HepG2 (cell line): ENCODE results near the gene TCF19. TPM values are rescaled to one million over a fixed set of nuclear protein-coding genes. Genes with fewer than 3 reads are reported as not detected.
A peak's percentile ranks its signal among the peaks of the same experiment; 100 is the strongest.

ENCODE experiments used
- AGO2 ChIP-seq: fragments of 200-400 bp; formaldehyde crosslinking; optimal IDR thresholded peaks from 2 replicates; pipeline ENCODE3; 2017; ENCODE audit warnings: mild to moderate bottlenecking, low read depth, low read length, moderate library complexity
- FOXK2 ChIP-seq: fragments of 450-650 bp; IDR thresholded peaks from 2 replicates; pipeline ENCODE4 v1.6.1; 2016
- KAT7 ChIP-seq: IDR thresholded peaks from 2 replicates; pipeline ENCODE4 v1.6.1; 2018; ENCODE audit warnings: borderline replicate concordance, missing compliant biosample characterization
- KLF15 ChIP-seq: sonication (generic); formaldehyde crosslinking; IDR thresholded peaks from 2 replicates; pipeline ENCODE4 v1.8.1; 2023; ENCODE audit warnings: borderline replicate concordance, mild to moderate bottlenecking, inconsistent platforms, missing genetic modification reagents, mixed read lengths
- KLF6 ChIP-seq: IDR thresholded peaks from 2 replicates; pipeline ENCODE4 v1.8.0; 2016; ENCODE audit warnings: missing biosample characterization, missing genetic modification reagents
- NFYB ChIP-seq: sonication (generic); formaldehyde crosslinking; IDR thresholded peaks from 2 replicates; pipeline ENCODE4 v1.4.0; 2020; ENCODE audit warnings: missing genetic modification reagents
- PCBP1 ChIP-seq: fragments of 200-400 bp; formaldehyde crosslinking; IDR thresholded peaks from 2 replicates; pipeline ENCODE4 v1.6.1; 2017; ENCODE audit warnings: mild to moderate bottlenecking, low read depth, low read length, borderline replicate concordance
- SOX5 ChIP-seq: IDR thresholded peaks from 2 replicates; pipeline ENCODE4 v1.6.1; 2016; ENCODE audit warnings: borderline replicate concordance
- U2AF2 ChIP-seq: fragments of 200-400 bp; formaldehyde crosslinking; IDR thresholded peaks from 2 replicates; pipeline ENCODE4 v1.6.1; 2017; ENCODE audit warnings: low read depth, mild to moderate bottlenecking, low read length
- ZNF33B ChIP-seq: sonication (generic); formaldehyde crosslinking; IDR thresholded peaks from 2 replicates; pipeline ENCODE4 v1.5.1; 2020; ENCODE audit warnings: mild to moderate bottlenecking, missing genetic modification reagents
- ZNF382 ChIP-seq: sonication (generic); formaldehyde crosslinking; IDR thresholded peaks from 2 replicates; pipeline ENCODE4 v1.5.0; 2020; ENCODE audit warnings: missing genetic modification reagents, mild to moderate bottlenecking, borderline replicate concordance
- ZNF564 ChIP-seq: sonication (generic); formaldehyde crosslinking; IDR thresholded peaks from 2 replicates; pipeline ENCODE4 v1.8.1; 2023; ENCODE audit warnings: mild to moderate bottlenecking, missing genetic modification reagents
- ZNF878 ChIP-seq: sonication (generic); formaldehyde crosslinking; IDR thresholded peaks from 2 replicates; pipeline ENCODE4 v1.8.1; 2023; ENCODE audit warnings: mild to moderate bottlenecking, missing genetic modification reagents, moderate library complexity
- polyA plus RNA-seq, 8 experiments: library from polyadenylated mRNA; depleted of rRNA in 3 of 8; stranded (reverse) in 7 of 8; unstranded in 1 of 8; fragments of >200 nt; fragmentation: Illumina TruSeq in 4 of 8; extraction: Trizol in 4 of 8; gene quantifications; 2 replicates each; pipeline versions ENCODE4 v1.2.1 to v1.2.3, GENCODE V29; 2011 to 2016; ENCODE audit warnings: low read depth in 4 of 8, missing spikeins in 1 of 8, mixed read lengths in 1 of 8; ENCODE audit not compliant: insufficient read depth in 1 of 8
- total RNA-seq, 5 experiments: library from RNA; depleted of rRNA; stranded (reverse); fragments of >200 nt; fragmentation: Illumina TruSeq; extraction: Trizol; gene quantifications; 2 replicates each; pipeline ENCODE4 v1.2.3, GENCODE V29; 2016; ENCODE audit warnings: low read depth in 1 of 5
- TF ChIP-seq, protein P1 (sequence below): sonication (generic); formaldehyde crosslinking; IDR thresholded peaks from 2 replicates; pipeline ENCODE4 v1.8.1; 2023; ENCODE audit warnings: mild to moderate bottlenecking, inconsistent platforms, moderate library complexity, missing genetic modification reagents, borderline replicate concordance
- TF ChIP-seq, protein P2 (sequence below): sonication (generic); formaldehyde crosslinking; IDR thresholded peaks from 2 replicates; pipeline ENCODE4 v1.8.0; 2022; ENCODE audit warnings: mild to moderate bottlenecking, missing genetic modification reagents
- TF ChIP-seq, protein P3 (sequence below): sonication (generic); formaldehyde crosslinking; IDR thresholded peaks from 2 replicates; pipeline ENCODE4 v1.9.0; 2021; ENCODE audit warnings: mild to moderate bottlenecking, missing genetic modification reagents
- TF ChIP-seq, protein P4 (sequence below): sonication (generic); formaldehyde crosslinking; IDR thresholded peaks from 2 replicates; pipeline ENCODE4 v1.8.1; 2023; ENCODE audit warnings: missing genetic modification reagents, mild to moderate bottlenecking, borderline replicate concordance
- TF ChIP-seq, protein P5 (sequence below): IDR thresholded peaks from 2 replicates; pipeline ENCODE4 v1.6.1; 2016; ENCODE audit warnings: mild to moderate bottlenecking, missing biosample characterization, missing genetic modification reagents
- TF ChIP-seq, protein P6 (sequence below): sonication (generic); formaldehyde crosslinking; IDR thresholded peaks from 2 replicates; pipeline ENCODE4 v1.5.0; 2020; ENCODE audit warnings: missing genetic modification reagents, mild to moderate bottlenecking, borderline replicate concordance

The TCF19 gene
- total and polyA plus RNA-seq, 2 of the 13 experiments (the other 11 are each of a cell fraction or from before 2014, with no cell fraction given): 4.9 to 22.2 TPM

DNA sequence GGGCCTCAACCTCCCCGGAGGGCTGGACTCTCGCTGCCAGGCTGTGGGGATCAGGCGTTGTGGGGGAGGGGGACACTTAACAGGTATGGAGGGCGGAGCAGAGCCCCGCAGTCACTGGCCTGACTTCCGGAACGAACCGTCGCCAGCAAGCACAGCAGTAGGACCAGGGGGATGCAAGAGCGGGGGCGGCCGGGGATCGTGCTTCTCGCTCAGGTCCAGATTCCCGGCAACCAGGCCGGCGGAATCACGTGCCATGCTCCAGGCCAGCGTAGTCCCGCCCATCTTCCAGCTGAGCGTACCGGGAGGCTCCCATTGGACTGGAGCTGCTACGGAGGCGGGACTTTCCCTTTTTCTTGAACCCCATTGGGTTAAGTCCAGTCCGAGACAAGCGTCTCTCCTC is 22.1 kb downstream of the TCF19 start (continued):
- TF ChIP-seq, protein P1, sequence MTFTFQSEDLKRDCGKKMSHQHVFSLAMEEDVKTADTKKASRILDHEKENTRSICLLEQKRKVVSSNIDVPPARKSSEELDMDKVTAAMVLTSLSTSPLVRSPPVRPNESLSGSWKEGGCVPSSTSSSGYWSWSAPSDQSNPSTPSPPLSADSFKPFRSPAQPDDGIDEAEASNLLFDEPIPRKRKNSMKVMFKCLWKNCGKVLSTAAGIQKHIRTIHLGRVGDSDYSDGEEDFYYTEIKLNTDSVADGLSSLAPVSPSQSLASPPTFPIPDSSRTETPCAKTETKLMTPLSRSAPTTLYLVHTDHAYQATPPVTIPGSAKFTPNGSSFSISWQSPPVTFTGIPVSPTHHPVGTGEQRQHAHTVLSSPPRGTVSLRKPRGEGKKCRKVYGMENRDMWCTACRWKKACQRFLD (CRISPR knock-in tag): no peak
- TF ChIP-seq, protein P2, sequence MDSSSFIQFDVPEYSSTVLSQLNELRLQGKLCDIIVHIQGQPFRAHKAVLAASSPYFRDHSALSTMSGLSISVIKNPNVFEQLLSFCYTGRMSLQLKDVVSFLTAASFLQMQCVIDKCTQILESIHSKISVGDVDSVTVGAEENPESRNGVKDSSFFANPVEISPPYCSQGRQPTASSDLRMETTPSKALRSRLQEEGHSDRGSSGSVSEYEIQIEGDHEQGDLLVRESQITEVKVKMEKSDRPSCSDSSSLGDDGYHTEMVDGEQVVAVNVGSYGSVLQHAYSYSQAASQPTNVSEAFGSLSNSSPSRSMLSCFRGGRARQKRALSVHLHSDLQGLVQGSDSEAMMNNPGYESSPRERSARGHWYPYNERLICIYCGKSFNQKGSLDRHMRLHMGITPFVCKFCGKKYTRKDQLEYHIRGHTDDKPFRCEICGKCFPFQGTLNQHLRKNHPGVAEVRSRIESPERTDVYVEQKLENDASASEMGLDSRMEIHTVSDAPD: no peak
- TF ChIP-seq KLF15 (CRISPR knock-in tag) (no peak), KLF6 (CRISPR knock-in tag) (no peak), ZNF878 (CRISPR knock-in tag) (no peak), ZNF33B (no peak), KAT7 (CRISPR knock-in tag) (no peak), ZNF564 (CRISPR knock-in tag) (no peak), SOX5 (CRISPR knock-in tag) (no peak), FOXK2 (no peak), AGO2 (peak; percentile 16), PCBP1 (no peak), U2AF2 (no peak), ZNF382 (CRISPR knock-in tag) (no peak), NFYB (peak; percentile 56)
- TF ChIP-seq, protein P3, sequence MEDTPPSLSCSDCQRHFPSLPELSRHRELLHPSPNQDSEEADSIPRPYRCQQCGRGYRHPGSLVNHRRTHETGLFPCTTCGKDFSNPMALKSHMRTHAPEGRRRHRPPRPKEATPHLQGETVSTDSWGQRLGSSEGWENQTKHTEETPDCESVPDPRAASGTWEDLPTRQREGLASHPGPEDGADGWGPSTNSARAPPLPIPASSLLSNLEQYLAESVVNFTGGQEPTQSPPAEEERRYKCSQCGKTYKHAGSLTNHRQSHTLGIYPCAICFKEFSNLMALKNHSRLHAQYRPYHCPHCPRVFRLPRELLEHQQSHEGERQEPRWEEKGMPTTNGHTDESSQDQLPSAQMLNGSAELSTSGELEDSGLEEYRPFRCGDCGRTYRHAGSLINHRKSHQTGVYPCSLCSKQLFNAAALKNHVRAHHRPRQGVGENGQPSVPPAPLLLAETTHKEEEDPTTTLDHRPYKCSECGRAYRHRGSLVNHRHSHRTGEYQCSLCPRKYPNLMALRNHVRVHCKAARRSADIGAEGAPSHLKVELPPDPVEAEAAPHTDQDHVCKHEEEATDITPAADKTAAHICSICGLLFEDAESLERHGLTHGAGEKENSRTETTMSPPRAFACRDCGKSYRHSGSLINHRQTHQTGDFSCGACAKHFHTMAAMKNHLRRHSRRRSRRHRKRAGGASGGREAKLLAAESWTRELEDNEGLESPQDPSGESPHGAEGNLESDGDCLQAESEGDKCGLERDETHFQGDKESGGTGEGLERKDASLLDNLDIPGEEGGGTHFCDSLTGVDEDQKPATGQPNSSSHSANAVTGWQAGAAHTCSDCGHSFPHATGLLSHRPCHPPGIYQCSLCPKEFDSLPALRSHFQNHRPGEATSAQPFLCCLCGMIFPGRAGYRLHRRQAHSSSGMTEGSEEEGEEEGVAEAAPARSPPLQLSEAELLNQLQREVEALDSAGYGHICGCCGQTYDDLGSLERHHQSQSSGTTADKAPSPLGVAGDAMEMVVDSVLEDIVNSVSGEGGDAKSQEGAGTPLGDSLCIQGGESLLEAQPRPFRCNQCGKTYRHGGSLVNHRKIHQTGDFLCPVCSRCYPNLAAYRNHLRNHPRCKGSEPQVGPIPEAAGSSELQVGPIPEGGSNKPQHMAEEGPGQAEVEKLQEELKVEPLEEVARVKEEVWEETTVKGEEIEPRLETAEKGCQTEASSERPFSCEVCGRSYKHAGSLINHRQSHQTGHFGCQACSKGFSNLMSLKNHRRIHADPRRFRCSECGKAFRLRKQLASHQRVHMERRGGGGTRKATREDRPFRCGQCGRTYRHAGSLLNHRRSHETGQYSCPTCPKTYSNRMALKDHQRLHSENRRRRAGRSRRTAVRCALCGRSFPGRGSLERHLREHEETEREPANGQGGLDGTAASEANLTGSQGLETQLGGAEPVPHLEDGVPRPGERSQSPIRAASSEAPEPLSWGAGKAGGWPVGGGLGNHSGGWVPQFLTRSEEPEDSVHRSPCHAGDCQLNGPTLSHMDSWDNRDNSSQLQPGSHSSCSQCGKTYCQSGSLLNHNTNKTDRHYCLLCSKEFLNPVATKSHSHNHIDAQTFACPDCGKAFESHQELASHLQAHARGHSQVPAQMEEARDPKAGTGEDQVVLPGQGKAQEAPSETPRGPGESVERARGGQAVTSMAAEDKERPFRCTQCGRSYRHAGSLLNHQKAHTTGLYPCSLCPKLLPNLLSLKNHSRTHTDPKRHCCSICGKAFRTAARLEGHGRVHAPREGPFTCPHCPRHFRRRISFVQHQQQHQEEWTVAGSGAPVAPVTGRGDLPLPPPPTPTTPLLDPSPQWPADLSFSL: no peak
- TF ChIP-seq, protein P4, sequence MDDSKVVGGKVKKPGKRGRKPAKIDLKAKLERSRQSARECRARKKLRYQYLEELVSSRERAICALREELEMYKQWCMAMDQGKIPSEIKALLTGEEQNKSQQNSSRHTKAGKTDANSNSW: no peak
- TF ChIP-seq, protein P5, sequence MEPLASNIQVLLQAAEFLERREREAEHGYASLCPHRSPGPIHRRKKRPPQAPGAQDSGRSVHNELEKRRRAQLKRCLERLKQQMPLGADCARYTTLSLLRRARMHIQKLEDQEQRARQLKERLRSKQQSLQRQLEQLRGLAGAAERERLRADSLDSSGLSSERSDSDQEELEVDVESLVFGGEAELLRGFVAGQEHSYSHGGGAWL (CRISPR knock-in tag): no peak
- TF ChIP-seq, protein P6, sequence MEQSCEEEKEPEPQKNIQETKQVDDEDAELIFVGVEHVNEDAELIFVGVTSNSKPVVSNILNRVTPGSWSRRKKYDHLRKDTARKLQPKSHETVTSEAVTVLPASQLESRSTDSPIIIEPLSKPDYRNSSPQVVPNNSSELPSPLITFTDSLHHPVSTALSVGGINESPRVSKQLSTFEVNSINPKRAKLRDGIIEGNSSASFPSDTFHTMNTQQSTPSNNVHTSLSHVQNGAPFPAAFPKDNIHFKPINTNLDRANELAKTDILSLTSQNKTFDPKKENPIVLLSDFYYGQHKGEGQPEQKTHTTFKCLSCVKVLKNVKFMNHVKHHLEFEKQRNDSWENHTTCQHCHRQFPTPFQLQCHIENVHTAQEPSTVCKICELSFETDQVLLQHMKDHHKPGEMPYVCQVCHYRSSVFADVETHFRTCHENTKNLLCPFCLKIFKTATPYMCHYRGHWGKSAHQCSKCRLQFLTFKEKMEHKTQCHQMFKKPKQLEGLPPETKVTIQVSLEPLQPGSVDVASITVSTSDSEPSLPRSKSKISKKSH (CRISPR knock-in tag): no peak
